Coronary artery (tissue), 2 donors: ENCODE measurements around the gene CPLX1.

Experiments
- DNase-seq: peaks from one replicate; pipeline ENCODE4 v3.0.0-alpha.2; 2017; ENCODE audit warnings: low spot score
- H3K27ac ChIP-seq, 2 donors: fragments of 200-600 bp; sonication (generic); one replicate each; pipeline ENCODE4 v1.5.1; 2016 to 2019
- H3K4me3 ChIP-seq: fragments of 200-600 bp; sonication (generic); 2 replicates; pipeline ENCODE4 v1.5.1; 2016; ENCODE audit warnings: mild to moderate bottlenecking, moderate library complexity
- CTCF ChIP-seq: fragments of 200-600 bp; sonication (generic); IDR thresholded peaks from one replicate; pipeline ENCODE4 v1.5.1; 2019; ENCODE audit warnings: antibody characterized with exemption

CPLX1 gene

GRCh38 chr4:833156-833555 lies 7.2 kb upstream of the CPLX1 start:
- Histone ChIP-seq H3K27ac (no peak overlapping the region), H3K4me3 (no peak overlapping the region)
- no peak for TF ChIP-seq CTCF
- no peak for DNase-seq

GRCh38 chr4:832536-832935 lies 6.6 kb upstream of the CPLX1 start:
- DNase-seq = no peak
- Histone ChIP-seq H3K27ac (no peak overlapping the region), H3K4me3 (no peak overlapping the region)
- no peak for TF ChIP-seq CTCF

- TF ChIP-seq CTCF = no peak
- H3K27ac ChIP-seq = no peak overlapping the region
- H3K4me3 ChIP-seq = no peak overlapping the region
- no peak for DNase-seq
These were observed 6.2 kb upstream of the CPLX1 start for GRCh38 chr4:832108-832507.

- Histone ChIP-seq H3K27ac (no peak overlapping the region), H3K4me3 (no peak overlapping the region)
- DNase-seq = no peak
- no peak for TF ChIP-seq CTCF
These were observed 5.5 kb upstream of the CPLX1 start for GRCh38 chr4:831483-831805.

- H3K27ac ChIP-seq = no peak overlapping the region
- no peak for DNase-seq
- TF ChIP-seq CTCF = no peak
- no peak overlapping the region for H3K4me3 ChIP-seq
These were observed 4.9 kb upstream of the CPLX1 start for GRCh38 chr4:830601-831482.

- DNase-seq = no peak
- Histone ChIP-seq H3K4me3 (no peak overlapping the region), H3K27ac (no peak overlapping the region)
- no peak for TF ChIP-seq CTCF
These were observed 4.1 kb upstream of the CPLX1 start for GRCh38 chr4:829761-830600.

- no peak overlapping the region for H3K4me3 ChIP-seq
- DNase-seq = no peak
- no peak overlapping the region for H3K27ac ChIP-seq
- TF ChIP-seq CTCF = no peak
These were observed 3.4 kb upstream of the CPLX1 start for GRCh38 chr4:829291-829690.
